AG09319 (cell line): ENCODE results near the gene GGA2.

Experiments
- DNase-seq: peaks from one replicate; pipeline ENCODE4 v3.0.0-alpha.2; 2010; ENCODE audit warnings: low read depth; ENCODE audit errors: extremely low read depth
- TF ChIP-seq, protein P1 (sequence below): IDR thresholded peaks from 2 replicates; pipeline ENCODE4 v1.5.1; 2011; ENCODE audit warnings: low read depth, mild to moderate bottlenecking, inconsistent platforms, low read length, moderate library complexity

The GGA2 gene

DNA sequence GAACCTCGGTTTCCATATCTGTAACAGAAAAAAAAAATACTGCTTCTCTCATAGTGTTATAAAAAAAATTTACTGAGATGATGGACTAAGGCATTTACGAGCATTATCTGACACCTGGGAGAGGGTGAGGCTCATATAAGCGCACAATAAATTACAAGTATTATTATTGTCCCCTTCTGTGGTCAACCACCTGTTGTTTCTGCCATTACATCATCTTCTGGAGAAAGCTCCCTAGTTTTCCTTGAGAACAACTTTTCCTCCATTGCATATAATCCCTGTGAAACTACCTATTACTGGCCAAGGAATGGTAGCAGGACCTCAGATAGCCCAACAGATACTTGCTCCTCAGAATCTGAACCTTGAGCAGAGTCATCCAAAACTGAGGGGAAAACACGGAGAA is 11.7 kb upstream of the GGA2 start:
- no peak for DNase-seq

DNA sequence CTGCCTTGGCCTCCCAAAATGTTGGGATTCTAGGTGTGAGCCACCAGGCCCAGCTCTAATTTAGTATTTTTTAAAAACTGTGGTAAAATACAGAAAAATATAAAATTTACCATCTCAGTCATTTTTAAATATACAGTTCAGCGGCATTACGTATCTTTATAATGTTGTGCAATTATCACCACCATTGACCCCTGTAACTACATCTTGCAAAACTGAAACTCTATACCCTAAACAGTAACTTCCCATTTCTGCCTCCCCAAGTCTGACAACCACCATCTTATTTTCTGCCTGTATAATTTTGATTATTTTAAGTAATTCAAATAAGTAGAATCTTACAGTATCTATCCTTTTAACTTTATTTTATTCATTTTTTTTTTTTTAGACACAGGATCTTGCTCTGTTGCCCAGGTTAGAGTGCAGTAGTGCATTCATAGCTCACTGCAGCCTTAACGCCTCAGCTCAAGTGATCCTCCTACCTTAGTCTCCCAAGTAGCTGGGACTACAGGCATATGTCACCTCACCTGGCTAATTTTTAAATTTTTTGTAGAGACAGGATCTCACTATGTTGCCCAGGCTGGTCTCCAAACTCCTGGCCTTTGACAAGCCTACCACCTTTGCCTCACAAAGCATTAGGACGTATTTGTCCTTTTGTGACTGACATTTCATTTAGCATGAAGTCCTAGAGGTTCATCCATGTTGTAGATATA is 10.9 kb upstream of the GGA2 start:
- TF ChIP-seq, protein P1, sequence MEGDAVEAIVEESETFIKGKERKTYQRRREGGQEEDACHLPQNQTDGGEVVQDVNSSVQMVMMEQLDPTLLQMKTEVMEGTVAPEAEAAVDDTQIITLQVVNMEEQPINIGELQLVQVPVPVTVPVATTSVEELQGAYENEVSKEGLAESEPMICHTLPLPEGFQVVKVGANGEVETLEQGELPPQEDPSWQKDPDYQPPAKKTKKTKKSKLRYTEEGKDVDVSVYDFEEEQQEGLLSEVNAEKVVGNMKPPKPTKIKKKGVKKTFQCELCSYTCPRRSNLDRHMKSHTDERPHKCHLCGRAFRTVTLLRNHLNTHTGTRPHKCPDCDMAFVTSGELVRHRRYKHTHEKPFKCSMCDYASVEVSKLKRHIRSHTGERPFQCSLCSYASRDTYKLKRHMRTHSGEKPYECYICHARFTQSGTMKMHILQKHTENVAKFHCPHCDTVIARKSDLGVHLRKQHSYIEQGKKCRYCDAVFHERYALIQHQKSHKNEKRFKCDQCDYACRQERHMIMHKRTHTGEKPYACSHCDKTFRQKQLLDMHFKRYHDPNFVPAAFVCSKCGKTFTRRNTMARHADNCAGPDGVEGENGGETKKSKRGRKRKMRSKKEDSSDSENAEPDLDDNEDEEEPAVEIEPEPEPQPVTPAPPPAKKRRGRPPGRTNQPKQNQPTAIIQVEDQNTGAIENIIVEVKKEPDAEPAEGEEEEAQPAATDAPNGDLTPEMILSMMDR: no peak
- no peak for DNase-seq

More for the DNA sequence above, 11.7 kb upstream of the GGA2 start:
- TF ChIP-seq, protein P1: no peak

DNA sequence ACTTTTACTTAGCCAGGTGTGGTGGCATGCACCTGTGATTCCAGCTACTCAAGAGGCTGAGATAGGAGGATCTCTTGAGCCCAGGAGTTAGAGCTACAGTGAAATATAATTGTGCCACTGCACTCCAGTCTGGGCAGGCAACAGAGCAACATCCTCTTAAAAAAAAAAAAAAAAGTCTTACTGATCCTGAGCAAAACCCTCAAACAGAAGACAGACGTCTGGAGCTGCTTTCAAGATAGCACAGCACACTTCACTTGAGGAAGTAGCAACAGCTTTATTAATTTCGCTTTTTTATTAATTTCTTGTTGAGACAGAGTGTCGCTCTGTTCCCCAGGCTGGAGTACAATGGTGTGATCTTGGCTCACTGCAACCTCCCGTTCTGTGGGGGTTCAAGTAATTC is 10.2 kb upstream of the GGA2 start:
- no peak for DNase-seq
- TF ChIP-seq, protein P1: no peak

DNA sequence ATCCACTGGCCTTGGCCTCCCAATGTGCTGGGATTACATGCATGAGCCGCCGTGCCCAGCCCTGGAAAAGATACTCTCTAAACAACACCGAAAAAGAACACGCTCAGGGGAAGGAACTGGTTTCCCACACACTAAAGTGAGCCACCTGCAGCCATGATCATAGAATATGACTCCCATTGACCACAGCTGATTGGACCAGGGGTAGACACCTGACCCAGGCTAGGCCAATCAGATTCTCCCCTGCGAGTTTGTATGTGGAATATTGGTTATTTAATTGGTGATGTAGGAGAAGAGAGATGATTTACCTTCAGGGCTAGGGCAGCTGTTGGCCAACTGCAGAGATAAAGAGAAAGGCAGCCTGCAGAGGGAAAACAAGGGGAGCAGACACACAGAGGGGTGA is 9.0 kb upstream of the GGA2 start:
- TF ChIP-seq, protein P1: no peak
- DNase-seq: no peak

DNA sequence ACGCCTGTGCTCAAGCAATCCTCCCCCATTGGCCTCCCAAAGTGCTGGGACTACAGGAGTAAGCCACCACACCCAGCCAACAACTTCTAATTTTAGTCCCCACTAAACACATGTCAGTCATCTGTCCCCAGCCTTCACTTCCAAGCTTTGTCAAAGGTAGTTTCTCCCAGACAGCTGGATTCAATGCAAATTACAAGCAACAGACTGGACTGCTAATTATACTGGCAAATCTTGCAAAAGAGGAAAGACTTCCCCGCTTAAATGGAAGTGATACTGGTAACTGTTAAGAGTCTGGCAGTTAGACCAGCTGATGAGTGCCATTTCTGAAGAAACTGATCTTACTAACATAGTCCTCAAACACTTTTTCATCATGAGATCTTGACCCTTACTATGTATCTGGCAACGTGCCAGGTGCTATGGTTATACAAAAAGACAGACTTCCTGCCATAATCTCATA is 8.2 kb upstream of the GGA2 start:
- TF ChIP-seq, protein P1: no peak
- no peak for DNase-seq

DNA sequence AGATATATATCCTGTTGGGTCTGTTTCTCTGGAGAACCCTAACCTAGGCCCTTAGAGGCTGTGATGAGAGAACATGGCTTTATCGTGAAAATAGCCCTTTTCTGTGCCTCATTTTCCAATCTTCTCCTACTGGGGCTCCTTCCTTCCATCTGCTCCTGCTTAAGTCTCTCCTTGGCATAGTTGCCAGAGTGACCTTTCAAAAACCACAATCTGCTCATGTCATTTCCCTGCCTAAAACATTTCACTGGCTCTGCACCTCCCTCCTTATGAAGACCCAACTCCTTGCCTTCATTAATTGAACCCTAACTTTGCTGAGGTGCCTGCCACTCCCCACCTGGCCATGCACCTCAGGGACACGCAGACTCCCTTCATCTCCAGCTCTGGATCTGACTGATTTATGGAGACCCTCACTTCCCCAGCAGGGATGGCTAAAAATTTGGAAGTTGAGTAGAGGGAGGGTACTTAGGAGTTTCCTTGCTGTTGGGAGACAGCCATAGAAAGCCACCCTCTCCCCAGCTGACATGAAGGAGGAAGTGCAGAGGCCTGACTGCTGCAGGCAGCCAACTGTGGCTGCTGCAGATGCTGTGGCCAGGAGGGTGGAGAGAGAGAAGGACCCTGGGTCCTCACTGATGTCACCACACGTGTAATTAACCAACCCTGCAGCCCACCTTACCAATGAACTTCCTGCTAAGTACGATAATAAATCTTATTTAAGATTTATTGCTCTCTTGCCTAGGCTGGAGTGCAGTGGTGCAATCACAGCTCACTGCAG is 6.3 kb upstream of the GGA2 start:
- TF ChIP-seq, protein P1: no peak
- DNase-seq: no peak

DNA sequence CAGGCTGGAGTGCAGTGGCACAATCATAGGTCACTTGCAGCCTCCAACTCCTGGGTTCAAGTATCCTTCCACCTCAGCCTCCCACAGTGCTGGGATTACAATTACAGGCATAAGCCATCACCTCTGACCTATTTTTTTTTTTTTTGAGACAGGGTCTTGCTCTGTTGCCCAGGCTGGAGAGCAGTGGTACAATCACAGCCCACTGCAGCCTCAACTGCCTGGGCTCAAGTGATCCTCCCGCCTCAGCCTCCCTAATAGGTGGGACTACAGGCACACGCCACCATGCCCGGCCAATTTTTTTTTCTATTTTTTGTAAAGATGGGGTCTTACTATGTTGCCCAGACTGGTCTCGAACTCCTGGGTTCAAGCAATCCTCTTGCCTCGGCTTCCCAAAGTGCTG is 5.6 kb upstream of the GGA2 start:
- TF ChIP-seq, protein P1: no peak
- DNase-seq: no peak
